IMR-90 (cell line): ENCODE results near the gene AFAP1L1. TPM values are rescaled to one million over a fixed set of nuclear protein-coding genes. Genes with fewer than 3 reads are reported as not detected.
A peak's percentile ranks its signal among the peaks of the same experiment; 100 is the strongest.

Experiments
- ATAC-seq: fragments of 200-7000 bp; cut with Tn5 transposase; 2 replicates; pipeline ENCODE4 v1.9.1; 2020; ENCODE audit warnings: low read depth, mild to moderate bottlenecking, moderate library complexity
- BruUV-seq: library from RNA; stranded (reverse); fragments of 400-500 nt; replicated peaks from 2 replicates; lab custom pipeline; 2021; lab: Mats Ljungman, UMichigan
- CTCF ChIA-PET: fragments of 300-600 bp; formaldehyde crosslinking; extraction: SDS; loops from one replicate; lab custom pipeline; 2021; ENCODE audit warnings: antibody characterized with exemption; lab: Yijun Ruan, JAX
- POLR2A ChIA-PET: fragments of 300-600 bp; sonication (Branson Sonifier 250); formaldehyde crosslinking; loops from one replicate; lab custom pipeline; 2022; ENCODE audit warnings: antibody characterized with exemption; ENCODE audit not compliant: unreplicated experiment; lab: Charles Lee
- DNase-seq: peaks from one replicate; pipeline ENCODE4 v3.0.0; 2013
- H2AFZ ChIP-seq: replicated peaks from 2 replicates; pipeline ENCODE3; 2013; ENCODE audit warnings: low read length, mild to moderate bottlenecking; ENCODE audit not compliant: poor library complexity
- H2AK5ac ChIP-seq: 2 replicates; pipeline ENCODE4 v1.6.1; 2013; ENCODE audit warnings: low read depth, low read length, inconsistent platforms
- H2AK9ac ChIP-seq: replicated peaks from 2 replicates; pipeline ENCODE3; 2013; ENCODE audit warnings: mild to moderate bottlenecking, low read depth, low read length, moderate library complexity; ENCODE audit not compliant: poor library complexity
- H2BK120ac ChIP-seq: 2 replicates; pipeline ENCODE4 v1.6.1; 2013; ENCODE audit warnings: low read depth, low read length, inconsistent platforms
- H2BK15ac ChIP-seq: 3 replicates; pipeline ENCODE4 v1.6.1; 2013; ENCODE audit warnings: low read depth, low read length, inconsistent platforms
- H2BK20ac ChIP-seq: 2 replicates; pipeline ENCODE4 v1.6.1; 2013; ENCODE audit warnings: low read depth, mild to moderate bottlenecking, inconsistent platforms, low read length, moderate library complexity
- H2BK5ac ChIP-seq: 2 replicates; pipeline ENCODE4 v1.6.1; 2013; ENCODE audit warnings: mild to moderate bottlenecking, low read depth, low read length, inconsistent platforms; ENCODE audit not compliant: poor library complexity, severe bottlenecking
- H3K14ac ChIP-seq: replicated peaks from 2 replicates; pipeline ENCODE4 v1.6.1; 2013; ENCODE audit warnings: low read depth, low read length, inconsistent platforms
- H3K18ac ChIP-seq: 2 replicates; pipeline ENCODE4 v1.6.1; 2013; ENCODE audit warnings: low read depth, low read length, control low read depth
- H3K23ac ChIP-seq: 2 replicates; pipeline ENCODE4 v1.6.1; 2013; ENCODE audit warnings: low read depth, low read length, inconsistent platforms
- H3K27ac ChIP-seq: 2 replicates; pipeline ENCODE4 v1.5.1; 2013; ENCODE audit warnings: mild to moderate bottlenecking, control low read depth, low read length; ENCODE audit not compliant: insufficient read depth
- H3K27me3 ChIP-seq: 2 replicates; pipeline ENCODE4 v1.6.1; 2013; ENCODE audit warnings: low read length; ENCODE audit not compliant: control insufficient read depth, insufficient read depth
- H3K36me3 ChIP-seq: 2 replicates; pipeline ENCODE4 v1.6.1; 2013; ENCODE audit warnings: low read length, mixed read lengths; ENCODE audit not compliant: control insufficient read depth, insufficient read depth
- H3K4ac ChIP-seq: 2 replicates; pipeline ENCODE4 v1.6.1; 2013; ENCODE audit warnings: low read depth, low read length, inconsistent platforms
- H3K4me1 ChIP-seq: 2 replicates; pipeline ENCODE4 v1.6.1; 2013; ENCODE audit warnings: low read length, mixed read lengths; ENCODE audit not compliant: control insufficient read depth, insufficient read depth
- H3K4me2 ChIP-seq: 2 replicates; pipeline ENCODE4 v1.6.1; 2013; ENCODE audit warnings: low read depth, mild to moderate bottlenecking, control low read depth, low read length, moderate library complexity
- H3K4me3 ChIP-seq: 2 replicates; pipeline ENCODE4 v1.5.1; 2013; ENCODE audit warnings: low read depth, mild to moderate bottlenecking, control low read depth, low read length, moderate library complexity; ENCODE audit not compliant: insufficient read depth
- H3K56ac ChIP-seq: 2 replicates; pipeline ENCODE4 v1.6.1; 2013; ENCODE audit warnings: low read length, inconsistent platforms; ENCODE audit not compliant: insufficient read depth; ENCODE audit errors: extremely low read depth
- H3K79me1 ChIP-seq, 2 experiments: 2 replicates each; pipeline ENCODE4 v1.6.1; 2013; ENCODE audit warnings: low read length in 2 of 2, inconsistent platforms in 1 of 2, low read depth in 1 of 2
- H3K9ac ChIP-seq: 2 replicates; pipeline ENCODE4 v1.6.1; 2013; ENCODE audit warnings: low read depth, low read length, control low read depth
- H3K9me1 ChIP-seq: 2 replicates; pipeline ENCODE4 v1.6.1; 2013; ENCODE audit warnings: low read length, inconsistent platforms; ENCODE audit not compliant: insufficient read depth
- H3K9me3 ChIP-seq: 2 replicates; pipeline ENCODE4 v1.6.1; 2013; ENCODE audit warnings: low read length; ENCODE audit not compliant: control insufficient read depth, insufficient read depth
- H4K20me1 ChIP-seq: 2 replicates; pipeline ENCODE4 v1.6.1; 2013; ENCODE audit warnings: low read length, inconsistent platforms; ENCODE audit not compliant: insufficient read depth
- H4K5ac ChIP-seq: 2 replicates; pipeline ENCODE4 v1.6.1; 2013; ENCODE audit warnings: mild to moderate bottlenecking, low read depth, low read length, control low read depth
- H4K8ac ChIP-seq, 2 experiments: 2 replicates each; pipeline ENCODE4 v1.6.1; 2013; ENCODE audit warnings: low read depth in 2 of 2, low read length in 2 of 2, control low read depth in 1 of 2, inconsistent platforms in 1 of 2
- H4K91ac ChIP-seq: 2 replicates; pipeline ENCODE4 v1.6.1; 2013; ENCODE audit warnings: low read depth, low read length, inconsistent platforms; ENCODE audit not compliant: insufficient read depth
- FOS ChIP-seq: fragments of 150-350 bp; IDR thresholded peaks from 2 replicates; pipeline ENCODE4 v1.6.1; 2016; ENCODE audit warnings: low read depth, low read length
- POLR2A ChIP-seq: IDR thresholded peaks from 2 replicates; pipeline ENCODE4 v1.6.1; 2012; ENCODE audit warnings: mild to moderate bottlenecking, low read depth, low read length
- RAD21 ChIP-seq: IDR thresholded peaks from 2 replicates; pipeline ENCODE4 v1.6.1; 2012; ENCODE audit warnings: low read length, improper control_type of control experiment
- WGBS, 2 experiments: methylation state at CpG; one replicate each; pipeline versions ENCODE4 v1.1.5 to v1.1.7; 2013; ENCODE audit warnings: missing lambda C conversion rate in 2 of 2; ENCODE audit not compliant: insufficient read length in 1 of 2; ENCODE audit errors: extremely low coverage in 2 of 2; 5-methylcytosine and 5-hydroxymethylcytosine counted together
- dilution Hi-C: fragments of 300-500 bp; cut with HindIII; formaldehyde crosslinking; loops from one replicate; pipeline ENCODE4 v1.14.3; 2018; ENCODE audit warnings: low sequenced_read_pairs; ENCODE audit not compliant: unreplicated experiment
- in situ Hi-C: fragments of 300-500 bp; cut with MboI; formaldehyde crosslinking; loops from 3 replicates; pipeline ENCODE4 v1.14.3; 2019; ENCODE audit warnings: low sequenced_read_pairs, inconsistent platforms, mixed read lengths
- intact Hi-C: fragments of 100-400 bp; cut with micrococcal nuclease; formaldehyde crosslinking; loops from 2 replicates; pipeline ENCODE4 v1.10.0; 2022
- polyA plus RNA-seq, 3 experiments: library from polyadenylated mRNA; depleted of rRNA; stranded (reverse); fragments of >200 nt; gene quantifications; 2 replicates each; pipeline ENCODE4 v1.2.3, GENCODE V29; 2012; ENCODE audit warnings: low replicate concordance in 1 of 3
- total RNA-seq: library from RNA; depleted of rRNA; stranded (reverse); fragments of >200 nt; gene quantifications from 2 replicates; pipeline ENCODE4 v1.2.3, GENCODE V29; 2012
- TF ChIP-seq, protein P1 (sequence below): conservative IDR thresholded peaks from 2 replicates; pipeline ENCODE4 v1.5.1; 2012; ENCODE audit warnings: mild to moderate bottlenecking, low read depth, low read length, improper control_type of control experiment

AFAP1L1 gene
- total and polyA plus RNA-seq, 2 of the 4 experiments (the other 2 are of a cell fraction): 3.3 to 5.7 TPM

DNA sequence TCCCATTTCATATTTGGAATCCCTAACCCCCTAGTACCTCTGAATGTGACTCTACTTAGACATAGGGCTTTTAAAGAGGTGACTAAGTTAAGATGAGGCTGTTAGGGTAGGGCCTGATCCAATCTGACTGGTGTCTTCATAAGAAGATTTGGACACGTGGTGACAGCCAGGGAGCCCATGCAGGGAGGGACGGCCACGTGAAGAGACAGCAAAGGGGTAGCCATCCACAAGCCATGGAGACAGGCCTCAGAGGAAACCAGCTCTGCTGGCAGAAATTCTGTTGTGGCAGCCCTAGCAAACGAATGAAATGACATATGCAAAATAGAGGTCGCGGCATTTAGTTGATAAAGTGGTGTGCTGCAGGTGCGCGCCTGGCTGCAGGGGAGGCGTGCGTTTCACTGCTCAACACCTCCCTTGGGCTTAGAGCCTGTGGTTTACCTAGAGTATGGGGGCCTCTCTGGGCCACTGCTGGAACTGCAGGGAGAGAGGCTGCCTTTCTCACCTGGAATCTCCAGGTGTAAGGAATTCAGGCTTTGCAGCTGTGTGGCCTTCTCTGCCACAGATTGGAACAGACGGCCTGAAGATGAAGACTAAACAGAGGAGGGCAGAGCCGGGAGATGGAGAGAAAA is 7.1 kb upstream of the AFAP1L1 start:
- Histone ChIP-seq H3K27ac (no peak overlapping the region), H2BK120ac (no peak overlapping the region), H3K36me3 (no peaks in the 10 kb centered on the region), H4K5ac (no peak overlapping the region), H3K4me1 (no peaks in the 10 kb centered on the region), H3K56ac (no peak overlapping the region), H4K8ac (no peak overlapping the region), H2AFZ (no peak overlapping the region), H2BK20ac (no peak overlapping the region; the same call in 1 of the 2 replicates), H3K4me3 (no peak overlapping the region), H4K20me1 (no peaks in the 10 kb centered on the region), H3K4me2 (no peak overlapping the region), H4K91ac (no peak overlapping the region), H2AK5ac (peak overlapping the region; percentile 49), H3K23ac (no peak overlapping the region), H3K14ac (no peak overlapping the region), H3K18ac (no peak overlapping the region), H2BK15ac (0 out of 3 replicates have a peak overlapping the region, but pooled peaks have one; percentile 36), H3K27me3 (no peaks in the 10 kb centered on the region), H3K9me1 (no peaks in the 10 kb centered on the region), H3K79me1 (no peaks in the 10 kb centered on the region), H2AK9ac (no peak overlapping the region), H2BK5ac (no peak overlapping the region), H3K9me3 (peaks cover 2% of the 10 kb centered on the region; the same call in 1 of the 2 replicates), H3K9ac (no peak overlapping the region), H3K4ac (no peak overlapping the region; the same call in 1 of the 2 replicates)
- BruUV-seq: no TSS peak
- ChIA-PET POLR2A (no interaction called here), CTCF (interaction anchor here (1.3 to 1.9 kb wide), 2 partner anchors 9 to 93 kb away, joined by 4 to 6 read pairs; partner anchors contain the start of gene PCYOX1L)
- 37% methylated on average over 7 of the region's 12 CpGs; no CpG with 5 or more reads in 1 of the 2 experiments for WGBS, 2 experiments
- TF ChIP-seq FOS (no peak), POLR2A (no peak), RAD21 (peak; percentile 43)
- TF ChIP-seq, protein P1, sequence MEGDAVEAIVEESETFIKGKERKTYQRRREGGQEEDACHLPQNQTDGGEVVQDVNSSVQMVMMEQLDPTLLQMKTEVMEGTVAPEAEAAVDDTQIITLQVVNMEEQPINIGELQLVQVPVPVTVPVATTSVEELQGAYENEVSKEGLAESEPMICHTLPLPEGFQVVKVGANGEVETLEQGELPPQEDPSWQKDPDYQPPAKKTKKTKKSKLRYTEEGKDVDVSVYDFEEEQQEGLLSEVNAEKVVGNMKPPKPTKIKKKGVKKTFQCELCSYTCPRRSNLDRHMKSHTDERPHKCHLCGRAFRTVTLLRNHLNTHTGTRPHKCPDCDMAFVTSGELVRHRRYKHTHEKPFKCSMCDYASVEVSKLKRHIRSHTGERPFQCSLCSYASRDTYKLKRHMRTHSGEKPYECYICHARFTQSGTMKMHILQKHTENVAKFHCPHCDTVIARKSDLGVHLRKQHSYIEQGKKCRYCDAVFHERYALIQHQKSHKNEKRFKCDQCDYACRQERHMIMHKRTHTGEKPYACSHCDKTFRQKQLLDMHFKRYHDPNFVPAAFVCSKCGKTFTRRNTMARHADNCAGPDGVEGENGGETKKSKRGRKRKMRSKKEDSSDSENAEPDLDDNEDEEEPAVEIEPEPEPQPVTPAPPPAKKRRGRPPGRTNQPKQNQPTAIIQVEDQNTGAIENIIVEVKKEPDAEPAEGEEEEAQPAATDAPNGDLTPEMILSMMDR: peak; percentile 34; the same call in 1 of the 2 replicates
- DNase-seq (no peak), ATAC-seq (no peak)
- dilution Hi-C loops: no loop called here
- intact Hi-C loops: loop anchor here (2.0 to 5.0 kb wide), 4 partner anchors 83 to 532 kb away; partner anchors contain the start of gene GRPEL2
- in situ Hi-C loops: loop anchor here (10.0 kb wide), 1 partner anchor 530 kb away; no protein-coding TSS in a partner anchor
